Stimulated activated CD8-positive, alpha-beta memory T cell treated with anti-CD3 and anti-CD28 coated beads, Interleukin-7, amount 100 ng/mL, for 24 hours (primary cell): ENCODE data around the gene RNF150.
"Not testable (repeated sequence)": the region's sequence is repeated elsewhere in the genome, so short reads cannot be mapped to it uniquely, and the experiment has no call there.

Experiments
- DNase-seq: peaks from one replicate; pipeline ENCODE4 v3.0.0-alpha.2; 2020; ENCODE audit warnings: low read depth

RNF150 gene

DNA sequence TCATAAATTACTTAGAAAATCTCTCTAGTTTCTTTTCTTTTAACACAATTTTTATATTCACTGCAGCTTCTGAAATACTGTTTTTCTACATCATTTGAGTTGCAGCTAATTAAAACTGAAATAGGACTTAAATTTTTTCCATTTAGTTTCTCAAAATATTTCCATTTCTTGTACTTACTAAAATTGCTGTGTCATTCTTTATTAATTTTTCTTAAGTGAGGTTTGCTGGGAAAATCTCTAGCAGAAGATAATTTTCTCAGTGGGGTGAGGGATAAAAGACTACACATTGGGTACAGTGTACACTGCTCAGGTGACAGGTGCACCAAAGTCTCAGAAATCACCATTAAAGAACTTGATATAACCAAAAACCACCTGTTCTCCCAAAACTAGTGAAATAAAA, 57.7 kb downstream of the RNF150 start:
- DNase-seq, result no peak

DNA sequence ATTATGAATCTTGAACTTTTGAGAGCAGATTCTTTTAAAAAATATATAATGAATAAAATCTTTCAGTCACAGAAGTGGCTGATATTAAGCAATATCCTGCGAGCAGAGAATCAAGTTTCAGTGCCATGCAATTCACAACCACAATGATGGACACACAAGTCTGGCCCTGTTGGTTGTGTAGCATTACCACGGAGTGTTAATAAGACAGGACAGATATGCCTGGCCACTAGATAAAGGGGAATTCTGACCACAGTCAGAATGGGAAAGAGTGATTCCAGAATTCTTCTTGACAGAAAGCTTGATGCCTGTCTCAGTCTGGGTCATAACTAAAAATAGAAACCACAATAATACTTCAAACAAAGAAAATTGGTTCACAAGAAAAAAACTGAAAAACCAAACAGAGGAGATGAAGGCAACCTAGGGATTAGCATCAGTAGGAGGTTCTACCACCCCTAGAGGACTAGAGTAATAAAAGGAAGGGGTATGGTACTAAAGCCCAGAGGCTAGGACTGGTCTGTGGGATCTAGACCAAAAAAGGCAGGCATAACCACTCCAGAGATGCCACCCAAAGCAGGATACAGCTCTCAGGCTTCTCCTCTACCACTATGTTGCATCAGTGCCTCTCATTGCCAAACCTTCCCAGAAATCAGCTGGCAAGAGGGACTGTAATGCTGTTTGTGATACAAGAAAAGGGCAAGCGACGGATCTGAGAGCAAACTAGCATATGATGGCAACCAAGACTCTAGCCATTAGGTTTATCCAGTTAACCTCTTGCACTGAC, 59.0 kb downstream of the RNF150 start:
- no peak for DNase-seq

GRCh38 chr4:141066690-141067089, 66.6 kb downstream of the RNF150 start:
- DNase-seq, result no peak

DNA sequence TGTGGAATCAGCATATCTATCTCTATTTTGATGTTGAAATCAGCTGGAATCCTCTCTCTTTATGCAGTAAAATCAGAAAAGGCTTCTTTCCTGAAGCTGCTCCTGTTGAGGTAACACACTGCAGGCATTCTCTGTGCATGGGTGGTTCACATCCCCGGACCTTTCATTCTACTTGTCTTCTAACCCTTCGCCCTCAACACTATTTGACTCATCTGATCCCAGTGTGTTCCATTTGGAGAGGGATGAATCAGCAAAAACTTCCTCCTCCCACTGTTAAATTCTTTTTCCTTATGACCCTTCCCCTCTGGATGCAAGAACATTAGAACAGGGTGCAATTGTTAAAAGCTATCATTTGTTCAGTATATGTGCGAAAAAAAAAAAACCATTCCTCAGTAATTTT, 67.4 kb downstream of the RNF150 start:
- no peak for DNase-seq

- no peak for DNase-seq
Observed at GRCh38 chr4:141062651-141063050, 70.6 kb downstream of the RNF150 start.

DNA sequence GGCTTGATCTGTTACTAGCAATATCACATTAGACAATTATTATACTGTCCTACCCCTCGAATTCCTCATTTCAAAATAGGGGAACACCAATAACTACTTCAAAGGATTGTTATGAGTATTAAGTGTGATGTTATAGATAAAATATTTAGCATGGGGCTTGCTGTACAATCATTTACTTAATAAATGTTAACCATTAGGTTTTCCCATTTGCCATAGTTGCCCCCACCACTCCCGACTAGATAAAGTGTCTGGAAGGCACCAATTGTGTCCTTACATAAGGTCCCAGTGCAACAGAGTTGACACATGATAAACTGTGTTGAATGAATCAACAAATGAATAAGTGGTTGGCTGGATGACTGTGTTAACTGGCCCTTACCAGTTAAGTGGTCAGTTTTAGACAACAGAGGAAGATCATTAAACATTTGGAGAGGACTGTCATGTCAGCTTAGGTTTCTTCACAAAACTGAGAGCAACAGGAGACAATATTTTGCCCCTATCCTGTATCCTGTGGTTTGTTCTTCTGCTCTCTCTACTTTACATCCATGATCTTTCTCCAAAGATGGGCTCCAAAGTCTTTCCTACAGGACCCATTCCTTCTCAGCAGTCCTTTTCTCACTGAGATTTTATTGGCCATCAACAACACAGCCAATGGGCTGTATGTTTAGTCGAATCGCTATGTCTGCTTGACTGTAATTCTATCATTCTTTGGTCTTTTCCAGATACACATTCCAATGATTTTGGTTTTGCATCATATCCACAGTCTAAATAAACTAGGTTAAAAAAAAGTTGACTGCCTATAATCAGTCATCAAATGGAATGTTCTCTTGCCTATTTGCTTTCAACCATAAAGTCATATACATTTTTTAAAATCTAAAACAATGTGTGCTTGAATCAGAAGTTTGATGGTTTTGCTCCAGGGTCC, 74.4 kb downstream of the RNF150 start:
- no peak for DNase-seq

DNA sequence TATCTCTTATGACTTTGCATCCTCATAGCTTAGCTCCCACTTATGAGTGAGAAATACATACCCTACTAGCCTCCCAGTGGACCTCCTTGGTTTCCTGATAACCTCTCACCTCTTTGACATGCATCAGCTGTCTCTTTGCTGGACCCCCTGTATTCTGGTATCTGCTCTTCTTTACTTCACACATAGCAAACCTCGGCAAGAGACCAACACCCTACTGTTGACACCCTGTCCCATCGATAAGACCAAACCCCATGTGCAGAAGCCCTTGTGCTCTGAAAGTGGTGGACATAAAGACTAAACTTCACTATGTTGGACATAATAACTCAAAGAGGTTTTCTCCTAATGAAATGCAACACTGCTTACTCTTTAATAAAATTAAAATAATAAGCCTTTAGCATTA, 75.7 kb downstream of the RNF150 start:
- no peak for DNase-seq

GRCh38 chr4:141056473-141056872, 76.8 kb downstream of the RNF150 start:
- DNase-seq, result no peak

DNA sequence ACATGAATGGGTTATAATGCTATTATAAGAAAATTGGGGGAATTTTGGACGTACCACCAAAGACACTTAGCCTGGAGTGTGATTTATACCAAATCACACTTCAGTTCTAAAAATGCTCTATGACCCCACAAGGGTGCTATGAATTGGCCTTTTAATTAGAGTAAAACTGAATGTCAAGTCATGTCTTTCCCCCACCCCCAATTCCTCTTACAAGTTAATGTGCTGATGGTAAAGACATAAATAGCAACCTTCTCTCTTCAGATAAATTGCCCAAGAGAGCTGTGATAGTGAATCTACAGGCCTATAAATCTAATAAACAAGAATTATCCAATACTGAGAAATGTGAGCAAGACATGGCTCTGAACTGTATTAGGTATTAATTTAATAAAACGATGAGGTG, 78.8 kb downstream of the RNF150 start:
- DNase-seq, result no peak

DNA sequence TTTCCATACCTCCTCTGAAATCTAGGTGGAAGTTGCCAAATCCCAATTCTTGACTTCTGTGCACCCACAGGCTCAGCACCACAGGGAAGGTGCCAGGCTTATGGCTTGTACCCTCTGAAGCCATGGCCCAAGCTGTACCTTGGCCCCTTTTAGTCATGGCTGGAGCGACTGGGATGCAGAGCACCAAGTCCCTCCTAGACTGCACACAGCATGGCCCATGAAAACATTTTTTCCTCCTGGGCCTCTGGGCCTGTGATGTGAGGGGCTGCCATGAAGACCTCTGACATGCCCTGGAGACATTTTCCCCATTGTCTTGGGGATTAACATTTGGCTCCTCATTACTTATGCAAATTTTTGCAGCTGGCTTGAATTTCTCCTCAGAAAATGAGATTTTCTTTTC, 82.3 kb downstream of the RNF150 start:
- not testable (repeated sequence) for DNase-seq

GRCh38 chr4:141047228-141047884, 85.9 kb downstream of the RNF150 start:
- DNase-seq, result no peak

DNA sequence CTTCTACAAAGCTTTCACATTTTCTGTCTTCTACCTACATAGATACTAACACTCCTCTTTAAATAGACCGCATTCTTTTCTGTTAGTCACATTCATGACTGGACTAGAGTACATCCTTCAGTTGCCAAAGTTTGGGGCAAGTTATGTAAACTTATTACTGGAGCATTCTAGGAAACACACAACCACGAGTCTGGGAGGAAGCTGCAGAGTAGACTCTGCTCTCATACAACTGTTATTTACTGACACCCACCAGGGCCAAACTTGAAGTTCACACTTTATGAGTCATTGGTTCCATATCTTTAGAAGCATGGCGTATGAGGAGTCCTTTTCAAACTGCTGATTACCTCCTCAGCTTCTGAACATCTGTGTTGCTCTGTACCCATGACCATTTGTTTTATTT, 87.0 kb downstream of the RNF150 start:
- DNase-seq, result no peak

GRCh38 chr4:141045848-141046247, 87.4 kb downstream of the RNF150 start:
- DNase-seq, result no peak

DNA sequence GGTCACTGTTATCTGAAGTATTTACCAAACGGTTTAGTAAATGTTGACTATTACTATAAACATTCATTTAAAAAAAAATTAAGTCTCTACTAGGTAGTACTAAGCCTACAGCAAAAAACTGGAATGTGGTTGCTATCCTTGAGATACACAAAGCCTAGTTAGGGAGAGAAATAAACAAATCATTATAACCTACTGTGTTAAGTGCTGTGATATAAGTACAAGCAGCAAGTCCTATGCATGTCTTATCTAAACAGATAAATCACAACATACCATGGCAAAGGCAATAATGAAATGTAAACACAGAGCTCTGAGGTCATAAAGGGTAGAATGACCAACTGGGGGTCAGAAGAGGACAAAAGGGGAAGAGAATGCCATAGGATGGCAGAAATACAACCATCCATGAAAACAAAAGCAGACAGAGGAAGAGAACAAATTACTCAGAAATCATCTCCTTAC, 92.2 kb downstream of the RNF150 start:
- no peak for DNase-seq

GRCh38 chr4:141039156-141039555, 94.1 kb downstream of the RNF150 start:
- DNase-seq, result no peak

DNA sequence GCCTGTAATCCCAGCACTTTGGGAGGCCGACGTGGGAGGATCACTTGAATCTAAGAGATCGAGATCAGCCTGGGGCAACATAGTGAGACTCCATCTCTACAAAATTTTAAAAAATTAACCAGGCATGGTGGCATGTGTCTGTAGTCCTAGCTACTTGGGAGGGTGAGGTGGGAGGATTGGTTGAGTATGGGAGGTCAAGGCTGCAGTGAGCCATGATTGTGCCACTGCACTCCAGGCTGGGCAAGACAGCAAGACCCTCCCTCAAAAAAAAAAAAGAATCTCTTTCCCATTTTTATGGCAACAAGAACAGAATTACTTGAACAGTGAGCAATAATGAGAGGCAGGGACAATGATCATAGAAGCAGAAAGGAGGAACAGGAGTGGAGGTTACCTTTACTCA, 94.8 kb downstream of the RNF150 start:
- no peak for DNase-seq

GRCh38 chr4:141037446-141037845, 95.8 kb downstream of the RNF150 start:
- DNase-seq, result no peak

DNA sequence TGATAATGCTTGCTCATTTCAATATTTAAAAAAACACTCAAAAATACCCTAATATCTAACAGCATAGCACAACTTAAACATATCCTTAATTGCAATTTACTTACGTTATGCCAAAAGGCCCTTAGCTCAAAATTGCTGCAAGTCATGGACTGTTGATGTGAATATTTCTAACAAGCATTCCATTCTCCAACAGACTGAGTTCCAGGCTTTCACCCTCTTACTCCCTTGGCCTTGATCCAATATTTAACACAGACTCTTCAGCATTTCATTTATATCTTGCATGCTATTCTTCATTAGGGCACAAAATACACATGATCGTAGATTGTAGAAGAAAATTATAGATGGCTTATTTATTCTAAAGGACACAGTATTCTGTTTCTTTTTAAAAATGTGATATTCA, 96.5 kb downstream of the RNF150 start:
- DNase-seq, result no peak

DNA sequence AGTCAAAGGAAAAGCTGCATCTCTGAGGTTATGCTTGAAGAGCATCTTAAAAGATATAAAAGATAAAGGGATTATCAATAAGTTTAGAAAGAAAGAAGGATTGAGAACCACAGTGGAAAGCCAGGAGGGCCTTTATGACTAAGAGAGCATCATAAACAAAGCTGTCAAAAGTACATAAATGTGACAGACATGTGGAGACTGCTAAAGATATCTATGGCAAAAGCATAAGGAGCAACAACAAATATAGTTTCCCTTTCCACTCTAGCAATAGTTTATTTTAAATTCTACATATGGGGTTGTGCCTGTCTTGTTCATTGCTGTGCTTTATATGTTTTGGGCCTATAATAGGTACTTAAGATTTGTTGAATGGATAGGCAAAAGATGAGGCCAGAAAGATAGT, 97.3 kb downstream of the RNF150 start:
- DNase-seq, result no peak

- no peak for DNase-seq
Observed at GRCh38 chr4:141028024-141028529, 105.2 kb downstream of the RNF150 start.

- DNase-seq, result no peak
Observed at GRCh38 chr4:141027421-141027820, 105.8 kb downstream of the RNF150 start.

- DNase-seq, result no peak
Observed at GRCh38 chr4:141026900-141027299, 106.4 kb downstream of the RNF150 start.
